HFF-Myc (cell line): ENCODE data around the gene TENM4.
A peak's percentile ranks its signal among the peaks of the same experiment; 100 is the strongest.
"Not testable (repeated sequence)": the region's sequence is repeated elsewhere in the genome, so short reads cannot be mapped to it uniquely, and the experiment has no call there.

Experiments
- DNase-seq: peaks from one replicate; pipeline ENCODE4 v3.0.0-alpha.2; 2011; ENCODE audit warnings: low read depth; ENCODE audit errors: extremely low read depth
- H3K4me3 ChIP-seq: replicated peaks from 2 replicates; pipeline ENCODE4 v1.5.1; 2011; ENCODE audit warnings: low read depth, mild to moderate bottlenecking, control low read depth, low read length
- CTCF ChIP-seq: IDR thresholded peaks from 2 replicates; pipeline ENCODE4 v1.5.1; 2012; ENCODE audit warnings: mild to moderate bottlenecking, low read depth, low read length, control low read depth; ENCODE audit errors: missing control alignments

Gene TENM4

GRCh38 chr11:78645226-78646202 is 795.3 kb downstream of the TENM4 start:
- TF ChIP-seq CTCF: peak; percentile 97
- no peak overlapping the region for H3K4me3 ChIP-seq
- DNase-seq: peak; percentile 57

GRCh38 chr11:78643676-78644056 is 797.2 kb downstream of the TENM4 start:
- DNase-seq: no peak
- no peak for TF ChIP-seq CTCF

GRCh38 chr11:78642979-78643675 is 797.7 kb downstream of the TENM4 start:
- no peak for TF ChIP-seq CTCF
- no peak overlapping the region for H3K4me3 ChIP-seq
- DNase-seq: no peak

More at GRCh38 chr11:78643676-78644056, 797.2 kb downstream of the TENM4 start:
- H3K4me3 ChIP-seq: no peak overlapping the region

- TF ChIP-seq CTCF: no peak
- no peak overlapping the region for H3K4me3 ChIP-seq
- DNase-seq: no peak
These were observed 799.3 kb downstream of the TENM4 start for GRCh38 chr11:78641541-78641940.

GRCh38 chr11:78638704-78639380 is 802.0 kb downstream of the TENM4 start:
- no peak overlapping the region for H3K4me3 ChIP-seq
- DNase-seq: no peak
- TF ChIP-seq CTCF: no peak

GRCh38 chr11:78637527-78637926 is 803.3 kb downstream of the TENM4 start:
- DNase-seq, H3K4me3 ChIP-seq: not testable (repeated sequence)
